AML-193 (cell line): ENCODE results near the gene SLC25A23.
"Not testable (repeated sequence)": the region's sequence is repeated elsewhere in the genome, so short reads cannot be mapped to it uniquely, and the experiment has no call there.

Experiments used
- DNase-seq, 2 experiments: peaks; one replicate each; lab custom pipeline; 2025; lab: John Stamatoyannopoulos, UW

Gene SLC25A23

DNA sequence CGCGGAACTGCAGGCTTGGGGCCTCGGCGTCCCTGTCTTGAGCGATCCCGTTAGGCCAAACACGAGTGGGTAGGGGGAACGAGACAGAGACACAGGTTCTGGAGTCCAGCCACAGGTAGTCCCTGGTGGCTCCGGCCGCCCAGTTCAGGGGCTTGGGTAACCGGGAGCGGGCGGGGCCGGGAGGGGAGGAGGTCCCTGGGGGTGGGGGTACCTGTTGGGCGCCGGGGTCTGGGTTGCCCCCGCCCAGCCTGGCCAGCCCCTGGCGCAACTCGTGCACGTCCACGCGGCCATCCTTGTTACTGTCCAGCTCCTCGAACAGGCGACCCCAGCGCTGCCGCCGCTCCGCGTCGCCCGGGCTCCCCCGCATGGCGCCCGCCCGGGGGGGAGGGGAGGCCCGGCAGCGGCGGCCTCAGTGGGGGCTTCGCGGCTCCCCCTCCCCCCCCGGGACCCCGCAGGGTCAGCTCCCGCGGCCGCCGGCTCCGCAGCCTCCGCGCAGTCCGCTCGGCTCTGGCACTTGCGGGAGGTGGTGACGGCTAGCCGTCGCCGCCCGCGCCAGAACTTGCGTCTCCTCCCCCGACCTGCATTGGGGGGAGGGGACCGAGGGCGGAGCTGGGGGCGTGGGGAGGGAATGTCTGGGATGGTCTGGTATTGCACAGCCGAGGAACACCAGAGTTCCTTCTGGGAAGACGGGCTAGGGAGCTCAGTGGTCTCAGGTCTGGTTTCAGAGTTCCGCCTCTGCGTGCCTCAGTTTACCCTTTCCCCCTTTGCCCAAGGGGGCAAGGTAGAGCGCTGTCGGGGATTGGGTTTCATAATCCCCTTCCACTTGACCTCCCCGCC lies at the start of gene SLC25A23:
Gene SLC25A23, minus strand, starts transcription at position 531 of the 837 bp plus-strand sequence. Its CDS starts 164 bp downstream, at position 367.
- peak; percentile 27 to 31 for DNase-seq

DNA sequence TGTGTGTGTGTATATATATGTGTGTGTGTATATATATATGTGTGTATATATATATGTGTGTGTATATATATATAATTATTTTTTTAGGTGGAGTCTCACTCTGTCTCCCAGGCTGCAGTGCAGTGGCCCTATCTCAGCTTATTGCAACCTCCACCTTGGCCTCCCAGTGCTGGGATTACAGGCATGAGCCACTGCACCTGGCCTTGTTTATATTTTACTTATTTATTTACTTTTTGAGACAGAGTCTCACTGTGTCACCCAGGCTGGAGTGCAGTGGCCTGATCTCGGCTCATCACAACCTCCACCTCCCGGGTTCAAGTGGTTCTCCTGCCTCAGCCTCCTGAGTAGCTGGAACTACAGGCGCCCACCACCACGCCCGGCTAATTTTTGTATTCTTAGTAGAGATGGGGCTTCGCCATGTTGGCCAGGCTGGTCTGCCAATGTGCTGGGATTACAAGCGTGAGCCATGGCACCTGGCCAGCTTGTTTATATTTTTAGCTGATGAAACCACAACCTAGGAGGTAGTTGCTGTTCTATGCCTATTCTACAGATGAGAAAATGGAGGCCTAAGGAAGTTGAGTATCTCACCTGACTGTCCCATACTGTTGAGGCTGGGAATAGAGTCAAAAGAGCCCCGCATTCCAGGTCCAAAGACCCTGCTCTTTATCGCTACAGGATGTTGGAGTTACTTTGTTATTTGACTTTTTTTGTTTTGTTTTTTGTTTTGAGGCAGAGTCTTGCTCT lies 48.6 kb upstream of the SLC25A23 start:
- DNase-seq, result not testable (repeated sequence)

DNA sequence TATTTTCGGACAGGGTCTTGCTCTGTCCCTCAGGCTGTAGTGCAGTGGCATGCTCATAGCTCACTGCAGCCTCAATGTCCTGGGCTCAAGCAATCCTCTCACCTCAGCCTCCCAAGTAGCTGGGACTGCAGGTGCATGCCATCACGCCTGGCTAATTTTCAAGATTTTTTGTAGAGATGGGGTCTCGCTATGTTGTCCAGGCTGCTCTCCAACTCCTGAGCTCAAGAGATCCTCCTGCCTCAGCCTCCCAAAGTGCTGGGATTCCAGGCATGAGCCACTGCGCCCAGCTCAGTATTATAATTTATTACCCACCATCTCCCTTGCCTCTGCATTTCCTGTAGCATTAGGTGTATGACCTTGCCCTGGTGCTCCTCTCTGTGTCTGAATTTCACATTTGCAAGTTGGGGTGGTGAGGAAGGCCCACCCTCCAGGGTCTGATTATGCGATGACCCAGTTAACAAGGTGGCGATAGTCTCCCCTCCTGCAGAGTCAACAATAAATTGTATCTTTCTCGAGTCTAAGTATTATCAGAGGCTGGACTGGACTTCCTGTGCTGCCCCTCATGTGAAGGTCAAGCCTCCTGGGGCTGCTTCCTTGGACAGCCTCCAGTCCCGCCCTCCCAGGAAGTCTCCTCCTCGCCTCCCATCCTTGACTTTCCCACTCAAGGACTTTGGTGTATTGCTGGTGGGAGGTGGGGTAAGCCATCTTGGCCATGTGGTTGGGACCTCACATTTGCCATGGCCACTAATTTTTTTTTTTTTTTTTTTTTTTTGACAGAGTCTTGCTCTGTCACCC lies 44.0 kb upstream of the SLC25A23 start:
- no peak for DNase-seq

DNA sequence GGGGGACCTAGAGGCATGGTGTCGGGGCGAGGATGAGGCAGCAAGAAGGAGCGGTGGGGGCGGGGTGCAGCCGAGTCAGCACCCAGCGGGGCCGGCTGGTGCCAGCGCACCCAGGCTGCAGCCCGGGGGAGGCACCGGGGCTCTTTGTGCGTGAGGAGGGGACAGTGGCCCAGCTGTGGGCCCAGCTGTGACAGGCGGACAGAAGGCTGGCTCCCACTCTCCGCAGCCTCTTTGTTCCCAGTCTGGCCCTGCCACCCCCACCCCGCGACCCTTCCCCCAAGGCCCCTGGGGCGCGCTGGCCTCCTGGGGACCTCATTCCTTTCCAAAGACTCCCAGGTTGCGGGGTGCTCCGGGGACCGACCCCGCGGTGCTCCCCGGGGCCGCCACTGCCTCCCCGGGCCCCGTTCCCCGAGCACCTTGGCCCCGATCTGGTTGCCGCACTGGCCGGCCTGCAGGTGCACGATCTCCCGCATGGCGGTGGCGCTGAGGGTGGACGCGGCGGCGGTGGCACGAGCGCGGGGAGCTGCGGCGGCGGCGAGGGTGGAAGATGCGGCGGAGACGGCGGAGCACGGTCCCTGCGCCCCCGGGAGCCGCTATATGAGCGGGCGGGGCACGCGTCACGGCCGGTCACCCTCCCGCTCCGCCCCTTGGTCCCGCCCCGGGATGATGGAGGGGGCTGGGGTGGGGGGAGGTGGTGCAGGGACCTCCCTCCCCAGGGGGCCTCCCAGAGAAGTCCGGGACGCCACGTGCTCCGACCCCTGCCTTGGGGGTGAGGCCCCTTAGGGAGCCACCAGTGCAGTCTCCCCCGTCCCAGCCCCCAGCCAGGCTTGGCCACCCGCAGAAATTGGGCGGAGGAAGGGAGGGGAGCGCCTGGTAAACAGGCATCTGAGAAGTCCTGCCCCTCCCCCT lies 42.4 kb upstream of the SLC25A23 start, which contains the start of gene TUBB4A:
Gene TUBB4A, minus strand, starts transcription at position 570 of the 909 bp plus-strand sequence. Its CDS starts 97 bp downstream, at position 473.
- no peak for DNase-seq

DNA sequence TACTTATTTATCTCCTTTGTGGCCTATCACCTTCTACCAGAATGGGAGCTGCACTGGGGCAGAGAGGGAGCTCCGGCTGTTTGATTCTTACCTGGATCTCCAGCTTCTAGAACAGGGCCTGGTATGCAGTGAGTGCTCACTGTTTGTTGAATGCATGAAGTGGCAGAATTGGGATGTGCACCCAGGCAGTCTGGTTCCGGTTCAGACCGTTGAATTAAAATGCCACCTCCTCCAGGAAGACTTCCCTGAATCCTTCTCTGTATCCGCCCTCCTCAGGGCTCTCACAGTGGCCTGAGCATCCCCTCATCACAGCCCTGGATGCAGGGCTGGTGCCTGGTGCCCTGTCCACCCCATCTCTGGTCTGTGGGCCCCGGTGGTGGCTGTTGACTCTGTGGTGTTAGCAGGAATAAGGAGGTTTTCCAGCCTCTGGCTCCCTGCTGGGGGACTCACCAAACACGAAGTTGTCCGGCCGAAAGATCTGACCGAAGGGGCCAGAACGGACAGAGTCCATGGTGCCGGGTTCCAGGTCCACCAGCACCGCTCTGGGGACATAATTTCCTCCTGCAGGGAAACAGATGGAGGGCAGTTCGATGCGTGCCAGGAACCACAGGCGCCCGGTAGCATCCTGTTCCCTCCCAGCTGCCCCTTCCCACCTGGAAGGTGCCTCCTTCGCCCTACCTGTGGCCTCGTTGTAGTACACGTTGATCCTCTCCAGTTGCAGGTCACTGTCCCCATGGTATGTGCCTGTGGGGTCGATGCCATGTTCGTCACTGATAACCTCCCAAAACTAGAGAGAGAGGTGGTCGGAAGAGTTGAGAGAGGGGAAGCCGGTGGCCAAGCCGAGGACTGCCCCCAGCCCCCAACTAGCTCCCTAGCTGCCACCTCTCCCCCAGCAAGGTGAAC lies 41.5 kb upstream of the SLC25A23 start:
- DNase-seq, result no peak

DNA sequence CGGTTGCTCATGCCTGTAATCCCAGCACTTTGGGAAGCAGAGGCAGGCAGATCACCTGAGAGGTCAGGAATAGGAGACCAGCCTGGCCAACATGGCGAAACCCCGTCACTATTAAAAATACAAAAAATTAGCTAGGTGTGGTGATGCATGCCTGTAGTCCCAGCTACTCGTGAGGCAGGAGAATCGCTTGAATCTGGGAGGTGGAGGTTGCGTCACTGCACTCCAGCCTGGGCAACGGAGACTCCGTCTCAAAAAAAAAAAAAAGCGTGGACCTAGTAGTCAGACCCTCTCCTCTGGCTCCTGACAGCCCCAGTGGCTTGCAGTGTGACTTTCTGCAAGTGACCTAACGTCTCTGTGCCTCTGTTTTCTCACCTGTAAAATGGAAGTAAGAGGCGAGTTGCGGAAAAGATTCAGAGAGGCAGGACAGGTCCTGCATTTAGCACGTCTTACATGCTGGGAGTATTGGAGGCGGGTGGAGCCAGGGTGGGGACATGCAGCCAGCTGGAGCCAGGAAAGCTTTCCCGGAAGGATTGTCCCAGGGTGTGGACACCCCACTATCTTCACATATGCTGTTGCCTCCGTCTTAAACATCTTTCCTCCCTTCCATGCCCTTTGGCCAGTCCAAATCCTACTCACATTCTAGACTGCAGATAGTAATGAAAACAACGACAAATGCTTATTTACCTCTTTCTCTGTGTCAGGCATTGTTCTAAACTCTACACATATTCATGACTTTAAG lies 39.6 kb upstream of the SLC25A23 start:
- no peak for DNase-seq

DNA sequence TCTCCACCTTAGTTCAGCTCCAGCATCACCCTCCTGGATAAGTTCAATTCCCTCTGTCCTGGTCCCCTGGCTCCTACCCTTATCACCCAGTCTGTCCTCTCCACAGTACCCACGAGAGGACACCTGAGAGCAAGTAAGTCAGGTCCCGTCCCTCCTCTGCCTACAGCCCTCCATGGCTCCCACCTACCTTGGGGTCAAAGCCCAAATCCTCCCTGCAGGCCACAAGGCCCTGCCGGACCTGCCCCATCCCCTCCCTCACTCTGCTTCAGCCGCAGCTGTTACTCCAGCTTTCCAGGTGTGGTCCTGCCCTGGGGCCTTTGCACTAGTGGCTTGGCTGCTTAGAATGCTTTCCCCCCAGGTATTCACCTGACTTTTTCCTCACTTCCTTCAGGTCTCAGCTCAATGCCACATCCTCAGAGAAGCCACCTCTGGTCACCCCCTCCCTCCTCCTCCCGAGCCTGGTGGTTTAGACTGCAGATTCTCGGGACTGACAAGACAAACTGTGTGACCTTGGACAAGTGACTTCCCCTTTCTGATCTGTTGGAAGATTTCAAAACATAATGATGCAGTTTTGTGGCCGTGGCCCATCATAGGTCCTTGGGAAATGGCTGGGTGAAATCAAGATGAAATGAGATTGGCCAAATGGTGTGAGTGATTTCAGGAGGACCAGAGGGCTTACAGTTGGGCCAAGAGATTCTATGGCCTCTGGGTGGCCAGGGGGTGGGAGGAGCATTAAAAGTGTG lies 38.9 kb upstream of the SLC25A23 start:
- DNase-seq, result peak; percentile 67 to 76

DNA sequence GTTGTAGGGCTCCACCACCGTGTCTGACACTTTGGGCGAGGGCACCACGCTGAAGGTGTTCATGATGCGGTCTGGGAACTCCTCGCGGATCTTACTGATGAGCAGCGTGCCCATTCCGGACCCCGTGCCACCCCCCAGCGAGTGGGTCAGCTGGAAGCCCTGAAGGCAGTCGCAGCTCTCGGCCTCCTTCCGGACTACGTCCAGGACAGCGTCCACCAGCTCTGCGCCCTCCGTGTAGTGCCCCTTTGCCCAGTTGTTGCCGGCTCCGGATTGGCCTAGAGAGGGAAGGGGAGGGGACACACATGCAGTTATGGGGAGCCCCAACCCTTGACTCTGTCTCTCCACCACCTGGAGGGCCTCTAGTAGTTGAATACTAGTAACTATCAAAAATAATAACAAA lies 36.4 kb upstream of the SLC25A23 start:
- DNase-seq, result no peak

DNA sequence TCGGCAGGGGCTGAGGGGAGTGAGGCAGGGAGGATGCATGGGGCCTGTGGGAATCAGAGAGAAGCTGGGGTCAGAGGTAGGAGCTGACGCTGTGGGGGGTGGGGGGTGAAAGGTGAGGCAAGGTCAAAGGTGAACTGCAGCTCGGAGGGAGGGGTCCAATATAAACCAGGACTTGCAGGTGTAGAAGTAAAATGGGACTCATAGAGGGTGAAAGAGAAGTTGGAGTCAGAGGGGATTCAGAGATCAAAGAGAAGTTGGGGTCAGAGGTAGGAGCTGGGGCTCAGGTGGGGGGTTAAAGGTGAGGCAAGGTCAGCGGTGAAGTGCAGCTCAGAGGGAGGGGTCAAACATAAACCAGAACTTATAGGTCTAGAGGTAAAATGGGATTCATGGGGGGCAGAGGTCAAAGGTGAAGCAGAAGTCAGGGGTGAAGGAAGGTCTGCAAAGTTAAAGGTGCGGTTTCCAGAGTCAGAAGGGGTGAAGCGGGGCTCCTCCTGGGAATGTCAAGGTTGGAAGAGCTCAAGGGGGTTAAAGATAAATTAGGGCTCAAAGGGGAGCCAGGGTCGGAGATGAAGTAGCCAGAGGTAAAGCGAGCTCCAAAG lies 34.9 kb upstream of the SLC25A23 start:
- no peak for DNase-seq

DNA sequence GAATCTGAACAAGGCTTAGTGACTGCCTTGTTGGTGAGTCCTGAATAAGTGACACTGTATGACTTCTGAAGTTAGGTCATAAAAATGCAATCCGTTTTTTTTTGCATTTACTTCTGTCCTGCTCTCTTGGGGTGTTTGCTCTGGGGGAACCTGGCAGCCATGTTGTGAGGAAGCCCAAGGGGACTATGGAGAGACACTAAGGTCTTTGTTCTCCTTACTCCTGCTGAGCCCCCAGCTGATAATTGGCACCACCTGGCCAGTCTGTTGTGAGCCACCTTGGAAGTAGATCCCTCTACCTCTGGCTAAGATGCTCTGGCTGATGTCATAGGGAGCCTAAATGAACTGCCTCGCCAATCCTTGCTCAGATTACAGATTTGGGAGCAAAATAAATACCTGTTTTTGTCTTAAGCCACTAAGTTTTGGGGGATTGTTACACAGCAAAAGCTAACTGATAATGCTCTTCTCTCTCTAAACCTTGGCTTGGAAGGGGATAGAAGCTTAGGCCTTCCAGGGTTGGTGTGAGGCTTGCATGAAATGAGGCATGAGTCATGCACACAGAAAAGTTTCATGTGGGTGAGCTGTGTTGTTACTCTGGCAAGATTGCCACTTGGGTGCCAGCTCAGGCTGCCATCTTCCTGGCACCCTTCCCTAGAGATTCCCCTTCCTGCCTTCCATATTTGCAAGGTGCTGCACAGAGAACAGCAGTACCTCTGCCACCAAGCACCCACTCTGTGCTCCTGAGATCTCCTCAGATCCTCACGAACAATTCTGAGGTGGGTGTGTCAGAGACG lies 32.4 kb upstream of the SLC25A23 start:
- no peak for DNase-seq

DNA sequence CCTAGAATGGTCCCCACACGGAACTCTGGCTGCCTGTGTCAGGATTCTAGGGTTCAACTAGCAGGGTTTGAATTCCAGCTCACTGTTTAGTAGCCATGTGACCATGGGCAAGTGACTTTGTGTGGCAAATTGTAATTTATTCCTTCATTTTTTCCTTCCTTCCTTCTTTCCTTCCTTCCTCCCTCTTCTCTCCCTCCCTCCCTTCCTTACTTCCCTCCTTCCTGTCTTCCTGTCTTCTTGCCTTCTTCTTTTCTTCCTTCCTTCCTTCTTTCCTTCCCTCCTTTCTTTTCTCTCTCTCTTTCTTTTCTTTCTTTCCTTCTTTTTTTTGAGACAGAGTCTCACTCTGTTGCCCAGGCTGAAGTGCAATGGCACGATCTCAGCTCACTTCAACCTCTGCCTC lies 30.5 kb upstream of the SLC25A23 start:
- DNase-seq, result no peak

DNA sequence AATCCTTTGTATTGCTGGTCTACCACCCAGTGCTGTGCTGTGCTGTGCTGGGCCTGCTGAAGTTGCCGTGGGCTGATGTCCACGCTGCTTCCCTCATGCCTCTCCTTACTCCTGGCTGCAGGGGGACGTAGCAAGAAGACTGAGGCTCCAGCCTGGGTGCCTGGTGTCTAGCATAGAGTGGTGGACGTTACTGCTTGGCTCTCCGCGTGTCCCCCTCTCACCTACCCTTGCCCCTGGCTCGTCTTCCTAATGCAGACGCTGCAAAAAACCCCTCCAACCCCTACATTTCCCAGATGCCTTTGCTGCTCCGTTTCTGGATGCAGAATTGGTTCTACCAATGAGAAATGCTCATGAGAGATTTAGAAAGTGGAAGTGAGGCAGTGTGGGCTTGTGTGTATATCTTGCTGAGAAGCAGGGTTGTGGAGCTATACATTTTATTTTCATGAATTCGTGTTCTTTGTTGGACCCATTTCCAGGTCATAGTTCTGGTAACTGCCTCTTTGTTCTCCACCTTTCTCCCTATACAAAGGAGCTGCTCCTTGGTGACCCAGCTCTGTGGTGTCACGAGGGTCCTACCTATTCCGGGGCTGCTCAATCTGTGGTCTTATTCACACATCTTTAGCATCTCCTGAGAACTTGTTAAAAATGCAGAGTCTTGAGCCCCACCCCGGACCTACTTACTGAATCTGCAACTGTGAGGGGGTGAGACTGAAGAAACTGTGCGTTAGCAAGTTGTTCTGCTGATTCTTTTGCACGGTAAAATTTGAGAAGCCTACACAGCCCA lies 29.9 kb upstream of the SLC25A23 start:
- no peak for DNase-seq

DNA sequence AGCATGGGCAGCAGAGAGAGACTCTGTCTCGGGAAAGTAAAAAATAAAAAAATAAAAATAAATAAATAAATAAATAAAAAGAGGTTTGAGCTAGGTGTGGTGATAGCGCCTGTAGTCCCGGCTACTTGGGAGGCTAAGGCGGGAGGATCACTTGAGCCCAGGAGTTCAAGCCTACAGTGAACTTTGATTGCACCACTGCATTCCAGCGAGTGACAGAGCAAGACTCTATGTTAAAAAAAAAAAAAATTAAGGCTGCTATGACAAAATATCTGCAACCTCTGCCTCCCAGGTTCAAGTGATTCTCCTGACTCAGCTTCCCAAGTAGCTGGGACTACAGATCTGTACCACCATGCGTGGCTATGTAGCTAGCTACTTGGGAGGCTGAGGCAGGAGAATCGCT lies 25.2 kb upstream of the SLC25A23 start:
- DNase-seq, result no peak

DNA sequence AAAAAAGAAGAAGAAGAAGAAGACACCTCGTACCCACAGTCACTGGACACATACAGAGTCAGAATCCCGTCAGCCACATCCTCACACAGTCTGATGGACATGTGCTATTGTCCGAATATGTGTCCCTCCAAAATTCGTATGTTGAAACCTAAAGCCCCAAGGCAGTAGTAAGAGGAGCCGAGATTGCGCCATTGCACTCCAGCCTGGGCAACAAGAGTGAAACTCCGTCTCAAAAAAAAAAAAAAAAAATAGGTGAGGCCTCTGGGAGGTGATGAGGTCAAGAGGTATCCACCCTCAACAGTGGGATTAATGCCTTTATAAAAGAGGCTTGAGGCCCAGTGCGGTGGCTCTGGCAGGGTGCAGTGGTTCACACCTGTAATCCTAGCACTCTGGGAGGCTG lies 24.6 kb upstream of the SLC25A23 start:
- DNase-seq, result no peak

DNA sequence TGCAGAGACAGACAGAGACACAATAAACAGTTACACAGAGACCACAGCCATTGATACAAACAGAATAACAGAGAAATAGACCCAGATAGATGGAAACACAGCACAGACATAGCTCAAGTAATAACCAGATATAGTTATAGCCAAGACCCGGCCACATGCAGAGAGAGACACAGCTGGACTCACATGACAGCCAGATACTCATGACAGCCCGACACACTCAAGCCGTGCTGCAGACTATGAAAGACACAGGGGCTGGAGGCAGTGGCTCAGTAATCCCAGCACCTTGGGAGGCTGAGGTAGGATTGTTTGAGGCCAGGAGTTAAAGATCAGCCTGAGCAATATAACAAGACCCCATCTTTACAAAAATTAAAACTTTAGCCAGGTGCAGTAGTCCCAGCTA lies 23.6 kb upstream of the SLC25A23 start:
- no peak for DNase-seq

DNA sequence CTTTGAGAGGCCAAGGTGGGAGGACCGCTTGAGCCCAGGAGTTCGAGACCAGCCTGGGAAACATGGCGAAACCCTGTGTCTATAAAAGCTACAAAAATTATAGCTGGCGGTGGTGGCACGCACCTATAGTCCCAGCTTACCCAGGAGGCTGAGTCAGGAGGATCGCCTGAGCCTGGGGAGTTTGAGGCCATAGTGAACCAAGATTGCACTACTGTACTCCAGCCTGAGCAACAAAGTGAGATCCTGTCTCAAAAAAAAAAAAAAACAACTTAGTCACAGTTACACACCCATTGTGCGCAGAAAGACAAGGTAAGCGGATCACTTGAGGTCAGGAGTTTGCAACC lies 22.7 kb upstream of the SLC25A23 start:
- no peak for DNase-seq
